ENCODE results near the gene LMBRD1. TPM values are rescaled to one million over a fixed set of nuclear protein-coding genes. Genes with fewer than 3 reads are reported as not detected.

Gene LMBRD1
- total and polyA plus RNA-seq, 2 of the 8 experiments (the other 6 are each of a cell fraction or from before 2014, with no cell fraction given) = 9.1 to 16.8 TPM

DNA sequence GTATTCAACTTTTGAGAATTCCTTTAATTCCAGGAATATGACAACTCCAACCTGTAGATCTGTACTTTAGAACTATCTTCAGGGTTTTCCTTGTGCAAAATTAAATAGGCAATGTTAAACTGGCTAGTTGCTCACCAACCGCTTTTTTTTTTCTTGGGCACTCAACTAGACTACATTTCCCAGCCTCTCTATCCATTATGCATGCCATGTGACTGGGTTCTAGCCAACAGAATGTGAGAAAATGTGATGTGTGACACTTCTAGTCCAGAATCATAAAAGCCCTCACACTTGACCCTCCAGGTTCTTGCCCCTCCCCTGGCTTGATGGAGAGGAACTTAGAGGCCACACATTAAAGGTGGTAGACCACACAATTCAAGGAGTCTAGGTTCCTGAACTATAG lies 166.0 kb downstream of the LMBRD1 start:
- peak; percentile 28; the same call in 1 of the 2 replicates for TF ChIP-seq SIX5 (IDR thresholded peaks at IDR 0.05; ENCODE audit: low read depth, low read length)
- TF ChIP-seq, protein P1, sequence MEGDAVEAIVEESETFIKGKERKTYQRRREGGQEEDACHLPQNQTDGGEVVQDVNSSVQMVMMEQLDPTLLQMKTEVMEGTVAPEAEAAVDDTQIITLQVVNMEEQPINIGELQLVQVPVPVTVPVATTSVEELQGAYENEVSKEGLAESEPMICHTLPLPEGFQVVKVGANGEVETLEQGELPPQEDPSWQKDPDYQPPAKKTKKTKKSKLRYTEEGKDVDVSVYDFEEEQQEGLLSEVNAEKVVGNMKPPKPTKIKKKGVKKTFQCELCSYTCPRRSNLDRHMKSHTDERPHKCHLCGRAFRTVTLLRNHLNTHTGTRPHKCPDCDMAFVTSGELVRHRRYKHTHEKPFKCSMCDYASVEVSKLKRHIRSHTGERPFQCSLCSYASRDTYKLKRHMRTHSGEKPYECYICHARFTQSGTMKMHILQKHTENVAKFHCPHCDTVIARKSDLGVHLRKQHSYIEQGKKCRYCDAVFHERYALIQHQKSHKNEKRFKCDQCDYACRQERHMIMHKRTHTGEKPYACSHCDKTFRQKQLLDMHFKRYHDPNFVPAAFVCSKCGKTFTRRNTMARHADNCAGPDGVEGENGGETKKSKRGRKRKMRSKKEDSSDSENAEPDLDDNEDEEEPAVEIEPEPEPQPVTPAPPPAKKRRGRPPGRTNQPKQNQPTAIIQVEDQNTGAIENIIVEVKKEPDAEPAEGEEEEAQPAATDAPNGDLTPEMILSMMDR (IDR thresholded peaks at IDR 0.05; ENCODE audit: control extremely low read depth in 1 of 3, insufficient read depth in 1 of 3, low read depth in 1 of 3, low read length in 3 of 3) = no peak
- H3K56ac ChIP-seq (replicated peaks; ENCODE audit: insufficient read length, low read depth, low read length) = no peak overlapping the region
- no peaks in the 10 kb centered on the region for H3K9me3 ChIP-seq (ENCODE audit: insufficient read depth in 2 of 2, low read depth in 1 of 2, low read length in 1 of 2)
- H3K4me1 ChIP-seq (replicated peaks in 1 of 4; ENCODE audit: control insufficient read depth in 3 of 4, insufficient read depth in 4 of 4, low read length in 3 of 4) = peaks cover 0 to 5% (median 1%) of the 10 kb centered on the region in 4 experiments; a peak in 4 of 7 replicates
- H4K8ac ChIP-seq (ENCODE audit: extremely low read depth, insufficient read depth, low read length) = no peak overlapping the region
- FAIRE-seq = no peak
- H3K14ac ChIP-seq (ENCODE audit: insufficient read length) = no peak overlapping the region
- no peaks in the 10 kb centered on the region for H3K23me2 ChIP-seq (ENCODE audit: low read depth, low read length)
- no peak overlapping the region for H2BK15ac ChIP-seq (ENCODE audit: low read length)
- no peak overlapping the region for H3K4ac ChIP-seq (replicated peaks; ENCODE audit: insufficient read length, low read depth, low read length)
- 100% methylated on average over 1 of the region's 1 CpG; no CpG with 5 or more reads in 1 of the 2 experiments for WGBS, 2 experiments (ENCODE audit: extremely low coverage in 1 of 2, insufficient coverage in 1 of 2, insufficient read length in 1 of 2, insufficient replicate concordance in 2 of 2, low coverage in 1 of 2, low lambda C conversion rate in 2 of 2, missing lambda C conversion rate in 1 of 2)
- no peak overlapping the region for H3K23ac ChIP-seq (ENCODE audit: insufficient read length)
- no peaks in the 10 kb centered on the region for H4K20me1 ChIP-seq (replicated peaks in 1 of 2; ENCODE audit: control insufficient read depth in 1 of 2, insufficient read depth in 2 of 2, low read length in 2 of 2)
- H3K27ac ChIP-seq (ENCODE audit: low read depth, low read length) = no peak overlapping the region
- H4K5ac ChIP-seq (ENCODE audit: insufficient read length, low read depth, low read length) = no peak overlapping the region
- H3K79me1 ChIP-seq (ENCODE audit: low read depth, low read length) = no peaks in the 10 kb centered on the region
- H2BK5ac ChIP-seq (ENCODE audit: low read depth, low read length) = no peak overlapping the region
- CTCF ChIA-PET (ENCODE audit: partially characterized antibody) = no interaction called here
- DNase-seq (ENCODE audit: low read depth in 1 of 2, low spot score in 2 of 2) = no peak
- H2BK12ac ChIP-seq (ENCODE audit: low read depth, low read length) = no peak overlapping the region
- H3K9ac ChIP-seq (replicated peaks in 1 of 4; ENCODE audit: extremely low read depth in 1 of 4, low read depth in 3 of 4, low read length in 3 of 4) = no peak overlapping the region
- no peaks in the 10 kb centered on the region for H3K79me2 ChIP-seq (ENCODE audit: control insufficient read depth in 1 of 2, insufficient read depth in 2 of 2, low read length in 2 of 2)
- H3K4me2 ChIP-seq (ENCODE audit: insufficient read depth in 1 of 2, low read depth in 2 of 2, low read length in 2 of 2) = no peak overlapping the region
- no peak overlapping the region for H2BK120ac ChIP-seq (replicated peaks; ENCODE audit: low read depth, low read length)
- no peak overlapping the region for H3K18ac ChIP-seq (ENCODE audit: extremely low read depth, low read length)
- H4K91ac ChIP-seq (replicated peaks; ENCODE audit: insufficient read length, low read length) = no peak overlapping the region
- no peaks in the 10 kb centered on the region for H3K36me3 ChIP-seq (ENCODE audit: control insufficient read depth in 2 of 4, insufficient read depth in 4 of 4, low read length in 3 of 4)
- POLR2A ChIA-PET (ENCODE audit: partially characterized antibody) = no interaction called here
- peak overlapping the region; percentile 96 for H2AFZ ChIP-seq (ENCODE audit: low read length)
- no peaks in the 10 kb centered on the region for H3K27me3 ChIP-seq (replicated peaks in 1 of 4; ENCODE audit: control insufficient read depth in 3 of 4, extremely low read depth in 1 of 4, insufficient read depth in 3 of 4, low read length in 3 of 4)
- H2AK5ac ChIP-seq (ENCODE audit: low read depth, low read length) = no peak overlapping the region
- H2BK20ac ChIP-seq (ENCODE audit: low read length) = no peak overlapping the region
- H3K4me3 ChIP-seq (ENCODE audit: extremely low read depth in 1 of 4, insufficient read depth in 2 of 4, low read depth in 3 of 4, low read length in 4 of 4) = no peak overlapping the region
